ENCODE results near the gene OTUB2. TPM values are rescaled to one million over a fixed set of nuclear protein-coding genes. Genes with fewer than 3 reads are reported as not detected.

Gene OTUB2
- total RNA-seq, 1 experiment from 2014 or later: 22.2 TPM

DNA sequence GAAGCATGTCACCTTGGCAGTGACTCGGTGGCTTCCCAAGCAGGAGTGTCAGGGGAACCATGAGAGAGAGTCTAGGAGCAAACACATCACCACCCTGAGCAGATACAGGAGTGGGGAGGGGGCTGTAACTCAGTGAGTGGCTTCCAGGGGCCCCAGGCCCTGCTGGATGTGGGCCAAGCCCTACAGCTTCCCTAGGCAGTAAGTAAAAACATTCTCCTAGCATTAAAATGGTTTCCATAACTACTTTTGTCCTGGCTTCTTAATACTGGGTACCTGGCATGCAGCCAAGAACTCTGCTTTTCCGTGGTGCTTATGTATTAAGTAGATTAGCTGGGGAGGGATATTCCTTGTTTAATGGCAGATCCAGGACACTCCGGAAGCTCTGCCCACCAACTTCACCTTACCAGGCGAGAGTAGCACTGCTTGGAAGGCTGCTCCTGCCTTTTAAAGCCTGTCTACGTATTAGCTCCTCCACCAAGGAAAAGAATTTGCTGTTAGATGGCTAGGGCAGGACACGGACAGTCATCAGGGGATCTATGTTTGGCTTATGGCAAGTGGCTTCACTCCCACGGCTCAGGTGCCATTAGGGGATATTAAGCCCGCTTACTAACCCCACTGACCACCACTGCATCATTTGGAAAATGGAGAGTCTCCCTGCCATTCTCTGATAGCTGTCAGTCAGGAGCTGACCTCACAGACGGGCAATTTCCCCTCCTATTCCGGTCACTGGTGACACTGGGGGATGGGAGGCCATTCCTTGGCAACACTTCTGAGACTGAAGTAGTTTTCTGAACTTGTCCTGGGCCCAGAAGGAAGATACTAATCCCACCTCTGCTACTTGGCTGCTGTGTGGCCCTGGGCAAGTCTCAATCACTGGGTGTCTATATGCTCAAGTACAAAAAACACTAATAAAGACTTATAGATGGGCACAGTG lies 22.8 kb downstream of the OTUB2 start:
- Mint-ChIP-seq H3K27ac (ENCODE audit: unreplicated experiment) (no peak overlapping the region), H3K36me3 (ENCODE audit: insufficient read depth, unreplicated experiment) (peaks cover 64% of the 10 kb centered on the region), H3K4me1 (ENCODE audit: low read depth, unreplicated experiment) (no peaks in the 10 kb centered on the region), H3K9me3 (ENCODE audit: low read depth, unreplicated experiment) (no peaks in the 10 kb centered on the region), H3K27me3 (ENCODE audit: unreplicated experiment) (no peaks in the 10 kb centered on the region), H3K4me3 (ENCODE audit: low read depth, unreplicated experiment) (no peak overlapping the region)
- intact Hi-C loops (cut with micrococcal nuclease; ENCODE audit: unreplicated experiment): no loop called here
- TF ChIP-seq CTCF (IDR thresholded peaks at IDR 0.05; ENCODE audit: unreplicated experiment): no peak
- no TSS peak for BruUV-seq (replicated peaks)
- no peak for DNase-seq
- CTCF ChIA-PET: no interaction called here

DNA sequence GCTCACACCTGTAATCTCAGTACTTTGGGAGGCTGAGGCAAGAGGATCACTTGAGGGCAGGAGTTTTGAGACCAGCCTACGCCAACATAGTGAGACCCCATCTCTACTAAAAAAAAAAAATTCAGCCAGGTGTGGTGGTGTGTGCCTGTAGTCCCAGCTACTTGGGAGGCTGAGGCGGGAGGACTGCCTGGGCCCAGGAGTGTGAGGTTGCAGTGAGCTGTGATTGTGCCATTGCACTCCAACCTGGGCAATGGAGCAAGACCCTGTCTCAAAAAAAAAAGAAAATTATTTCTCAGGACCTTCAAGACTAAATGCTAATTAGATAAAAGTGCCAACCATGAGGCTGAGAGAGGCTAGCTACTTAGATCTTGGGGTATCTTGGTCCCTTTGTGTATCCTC lies 23.5 kb downstream of the OTUB2 start:
- CTCF ChIA-PET: no interaction called here
- BruUV-seq (replicated peaks): no TSS peak

GRCh38 chr14:94050231-94050880 lies 24.2 kb downstream of the OTUB2 start:
- no peak overlapping the region for H3K4me3 Mint-ChIP-seq (ENCODE audit: low read depth, unreplicated experiment)
- H3K27ac Mint-ChIP-seq (ENCODE audit: unreplicated experiment): no peak overlapping the region
- no TSS peak for BruUV-seq (replicated peaks)
- no peaks in the 10 kb centered on the region for H3K9me3 Mint-ChIP-seq (ENCODE audit: low read depth, unreplicated experiment)
- intact Hi-C loops (cut with micrococcal nuclease; ENCODE audit: unreplicated experiment): loop anchor here (2.0 kb wide), 1 partner anchor 130 kb away; no protein-coding TSS in a partner anchor
- no peak for TF ChIP-seq CTCF (IDR thresholded peaks at IDR 0.05; ENCODE audit: unreplicated experiment)
- H3K36me3 Mint-ChIP-seq (ENCODE audit: insufficient read depth, unreplicated experiment): peaks cover 68% of the 10 kb centered on the region
- H3K4me1 Mint-ChIP-seq (ENCODE audit: low read depth, unreplicated experiment): no peaks in the 10 kb centered on the region
- H3K27me3 Mint-ChIP-seq (ENCODE audit: unreplicated experiment): no peaks in the 10 kb centered on the region
- CTCF ChIA-PET: interaction anchor here (0.5 to 2.5 kb wide), 3 partner anchors 87 to 975 kb away, joined by 3 to 16 read pairs (median 4); no protein-coding TSS in a partner anchor
- DNase-seq: no peak

More for the DNA sequence above, 23.5 kb downstream of the OTUB2 start:
- Mint-ChIP-seq H3K9me3 (ENCODE audit: low read depth, unreplicated experiment) (no peaks in the 10 kb centered on the region), H3K27me3 (ENCODE audit: unreplicated experiment) (no peaks in the 10 kb centered on the region), H3K4me3 (ENCODE audit: low read depth, unreplicated experiment) (no peak overlapping the region), H3K4me1 (ENCODE audit: low read depth, unreplicated experiment) (no peaks in the 10 kb centered on the region), H3K27ac (ENCODE audit: unreplicated experiment) (no peak overlapping the region), H3K36me3 (ENCODE audit: insufficient read depth, unreplicated experiment) (peaks cover 68% of the 10 kb centered on the region)
- intact Hi-C loops (cut with micrococcal nuclease; ENCODE audit: unreplicated experiment): loop anchor here (2.0 kb wide), 1 partner anchor 131 kb away; no protein-coding TSS in a partner anchor
- TF ChIP-seq CTCF (IDR thresholded peaks at IDR 0.05; ENCODE audit: unreplicated experiment): no peak
- DNase-seq: no peak

GRCh38 chr14:94051115-94051514 lies 25.0 kb downstream of the OTUB2 start:
- H3K4me1 Mint-ChIP-seq (ENCODE audit: low read depth, unreplicated experiment): no peaks in the 10 kb centered on the region
- H3K27me3 Mint-ChIP-seq (ENCODE audit: unreplicated experiment): no peaks in the 10 kb centered on the region
- H3K27ac Mint-ChIP-seq (ENCODE audit: unreplicated experiment): no peak overlapping the region
- TSS peak; percentile 57 for BruUV-seq (replicated peaks)
- intact Hi-C loops (cut with micrococcal nuclease; ENCODE audit: unreplicated experiment): loop anchor here (1.0 to 2.0 kb wide), 2 partner anchors 85 to 130 kb away; no protein-coding TSS in a partner anchor
- peak; percentile 38 for DNase-seq
- H3K36me3 Mint-ChIP-seq (ENCODE audit: insufficient read depth, unreplicated experiment): peaks cover 75% of the 10 kb centered on the region
- CTCF ChIA-PET: interaction anchor here (1.1 to 2.5 kb wide), 3 partner anchors 22 to 435 kb away, joined by 3 to 16 read pairs (median 4); no protein-coding TSS in a partner anchor
- no peak overlapping the region for H3K4me3 Mint-ChIP-seq (ENCODE audit: low read depth, unreplicated experiment)
- H3K9me3 Mint-ChIP-seq (ENCODE audit: low read depth, unreplicated experiment): no peaks in the 10 kb centered on the region
- peak; percentile 26 for TF ChIP-seq CTCF (IDR thresholded peaks at IDR 0.05; ENCODE audit: unreplicated experiment)

All from Calu3 (cell line).